ENCODE results near the gene ZNF598.

The ZNF598 gene

DNA sequence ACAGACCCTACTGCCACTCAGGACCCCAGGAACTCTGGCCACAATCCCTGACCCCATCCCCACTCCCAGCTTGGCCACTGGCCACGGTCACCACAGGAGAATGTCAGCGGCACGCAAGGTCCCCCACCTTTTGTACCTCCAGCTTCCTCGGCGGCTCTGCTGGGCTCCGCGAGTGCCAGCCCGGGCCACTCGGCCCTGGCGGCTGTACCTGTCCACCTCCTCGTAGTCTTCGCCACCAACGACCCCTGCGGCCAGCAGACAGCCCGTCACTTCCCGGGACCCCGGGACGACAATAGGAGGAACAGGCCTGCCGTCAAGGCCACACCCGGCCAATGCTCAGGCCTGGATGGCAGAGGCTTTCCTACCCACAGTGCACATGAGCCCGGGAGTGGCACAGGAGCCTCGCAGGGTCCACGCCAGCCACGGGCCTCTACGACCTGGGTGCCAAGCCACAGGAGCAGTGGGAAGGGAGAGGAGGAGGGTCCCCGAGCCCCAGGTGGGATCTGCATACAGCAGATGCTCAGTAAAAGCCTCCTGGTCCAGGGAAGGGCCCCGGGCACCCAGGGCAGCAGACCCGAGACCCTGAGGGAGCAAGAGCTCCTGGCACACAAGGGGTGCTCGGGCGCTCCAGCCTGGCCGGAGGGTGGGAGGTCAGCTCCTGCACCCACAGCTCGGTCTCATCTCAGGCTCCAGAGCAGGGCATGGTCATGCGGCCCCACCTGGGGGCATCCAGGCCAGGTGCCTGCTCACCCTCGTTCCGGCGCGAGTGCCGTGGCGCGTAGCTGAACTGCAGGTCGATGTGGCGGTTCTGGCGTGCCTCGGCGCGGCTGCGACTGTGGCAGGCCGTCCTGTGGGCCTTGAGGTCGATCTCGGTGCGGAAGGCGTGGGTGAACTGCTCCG is 7.9 kb downstream of the ZNF598 start:
- TF ChIP-seq, protein P1, sequence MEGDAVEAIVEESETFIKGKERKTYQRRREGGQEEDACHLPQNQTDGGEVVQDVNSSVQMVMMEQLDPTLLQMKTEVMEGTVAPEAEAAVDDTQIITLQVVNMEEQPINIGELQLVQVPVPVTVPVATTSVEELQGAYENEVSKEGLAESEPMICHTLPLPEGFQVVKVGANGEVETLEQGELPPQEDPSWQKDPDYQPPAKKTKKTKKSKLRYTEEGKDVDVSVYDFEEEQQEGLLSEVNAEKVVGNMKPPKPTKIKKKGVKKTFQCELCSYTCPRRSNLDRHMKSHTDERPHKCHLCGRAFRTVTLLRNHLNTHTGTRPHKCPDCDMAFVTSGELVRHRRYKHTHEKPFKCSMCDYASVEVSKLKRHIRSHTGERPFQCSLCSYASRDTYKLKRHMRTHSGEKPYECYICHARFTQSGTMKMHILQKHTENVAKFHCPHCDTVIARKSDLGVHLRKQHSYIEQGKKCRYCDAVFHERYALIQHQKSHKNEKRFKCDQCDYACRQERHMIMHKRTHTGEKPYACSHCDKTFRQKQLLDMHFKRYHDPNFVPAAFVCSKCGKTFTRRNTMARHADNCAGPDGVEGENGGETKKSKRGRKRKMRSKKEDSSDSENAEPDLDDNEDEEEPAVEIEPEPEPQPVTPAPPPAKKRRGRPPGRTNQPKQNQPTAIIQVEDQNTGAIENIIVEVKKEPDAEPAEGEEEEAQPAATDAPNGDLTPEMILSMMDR (IDR thresholded peaks at IDR 0.05; ENCODE audit: low read depth, low read length) = no peak
- no peak overlapping the region for H3K4me3 ChIP-seq (replicated peaks in 1 of 2; ENCODE audit: low read depth in 2 of 2, low read length in 2 of 2)
- no peak for DNase-seq (ENCODE audit: low read depth in 2 of 2)

GRCh38 chr16:2001035-2001434 is 8.6 kb downstream of the ZNF598 start:
- no peak for DNase-seq (ENCODE audit: low read depth in 2 of 2)
- H3K4me3 ChIP-seq (replicated peaks in 1 of 2; ENCODE audit: low read depth in 2 of 2, low read length in 2 of 2) = no peak overlapping the region
- TF ChIP-seq, protein P1 (IDR thresholded peaks at IDR 0.05; ENCODE audit: low read depth, low read length) = no peak

DNA sequence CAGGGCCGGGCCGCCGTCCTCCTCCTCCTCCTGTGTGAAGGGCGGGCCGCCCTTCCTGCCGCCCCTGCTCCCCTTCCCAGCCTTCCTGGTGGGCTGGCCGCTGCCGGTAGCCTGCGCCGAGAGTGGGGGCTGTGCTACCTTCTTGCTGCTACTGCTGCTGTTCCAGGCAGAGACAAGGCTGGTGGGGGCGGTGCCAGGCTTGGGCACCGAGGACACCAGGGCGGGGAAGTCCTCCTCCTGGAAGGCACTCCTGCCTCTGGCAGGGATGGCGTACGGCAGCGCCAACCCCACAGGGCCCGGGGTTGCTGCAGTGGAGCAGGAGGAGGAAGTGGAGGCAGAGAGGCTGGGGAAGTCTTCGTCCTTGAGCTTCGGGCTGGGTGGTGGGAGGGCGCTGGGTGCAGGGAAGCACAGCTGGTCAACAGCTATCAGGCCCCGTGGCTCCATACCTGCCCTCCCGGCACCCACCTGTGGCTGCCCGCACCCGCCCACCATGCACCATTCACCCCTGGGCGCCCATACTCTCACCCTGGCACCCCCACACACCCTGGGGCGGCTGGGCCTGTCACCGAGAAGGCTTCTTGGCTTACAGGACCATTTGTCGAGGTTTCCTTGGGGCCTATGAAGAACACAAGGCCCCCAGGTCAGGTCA is 9.6 kb downstream of the ZNF598 start:
- TF ChIP-seq, protein P1 (IDR thresholded peaks at IDR 0.05; ENCODE audit: low read depth, low read length) = no peak
- H3K4me3 ChIP-seq (replicated peaks in 1 of 2; ENCODE audit: low read depth in 2 of 2, low read length in 2 of 2) = no peak overlapping the region
- DNase-seq (ENCODE audit: low read depth in 2 of 2) = no peak

DNA sequence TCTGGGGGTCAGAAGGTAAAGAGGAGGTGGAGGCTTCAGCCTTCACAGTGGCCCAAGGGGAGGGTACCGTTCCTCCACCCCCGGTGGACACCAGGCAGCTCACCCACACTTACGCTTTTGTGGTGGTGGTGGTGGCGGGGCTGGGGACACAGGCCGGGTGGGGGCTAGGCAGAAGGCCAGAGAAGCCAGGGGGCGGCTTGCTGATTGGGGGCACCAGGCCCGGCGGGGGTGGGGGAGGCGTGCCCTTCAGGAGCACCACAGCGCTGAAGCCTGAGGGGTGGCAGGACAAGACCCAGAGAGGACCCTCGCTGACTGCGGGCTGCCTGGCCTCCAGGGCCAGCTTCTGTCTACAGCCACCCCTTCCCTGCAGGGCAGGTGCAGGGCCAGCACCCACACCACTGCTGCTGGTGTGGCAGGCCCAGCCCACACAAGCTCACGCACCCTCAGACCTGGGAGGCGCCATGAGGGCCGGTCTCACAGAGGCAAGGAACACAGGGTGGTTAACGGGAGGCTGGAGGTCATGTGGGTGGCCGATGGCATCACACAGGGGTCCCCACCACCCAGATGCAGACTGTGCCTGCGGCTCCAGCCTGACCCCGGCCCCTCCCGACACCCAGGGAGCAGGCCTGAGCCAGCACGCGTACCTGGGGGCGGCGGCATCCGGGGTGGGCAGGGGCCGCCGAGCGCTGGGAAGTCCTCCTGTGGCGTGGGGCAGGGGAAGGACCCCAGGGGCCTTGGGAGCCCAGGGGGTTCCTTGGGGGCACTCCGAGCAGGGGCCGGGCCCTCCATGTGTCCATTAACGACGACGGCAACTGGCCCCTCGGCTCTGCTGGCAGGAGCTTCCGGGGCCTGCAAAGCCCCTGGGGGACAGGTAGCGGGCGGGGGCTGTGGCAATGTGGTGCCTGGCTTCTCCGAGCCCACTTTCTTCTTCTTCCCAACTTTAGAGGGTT is 10.5 kb downstream of the ZNF598 start:
- DNase-seq (ENCODE audit: low read depth in 2 of 2) = no peak
- TF ChIP-seq, protein P1 (IDR thresholded peaks at IDR 0.05; ENCODE audit: low read depth, low read length) = no peak
- no peak overlapping the region for H3K4me3 ChIP-seq (replicated peaks in 1 of 2; ENCODE audit: low read depth in 2 of 2, low read length in 2 of 2)

DNA sequence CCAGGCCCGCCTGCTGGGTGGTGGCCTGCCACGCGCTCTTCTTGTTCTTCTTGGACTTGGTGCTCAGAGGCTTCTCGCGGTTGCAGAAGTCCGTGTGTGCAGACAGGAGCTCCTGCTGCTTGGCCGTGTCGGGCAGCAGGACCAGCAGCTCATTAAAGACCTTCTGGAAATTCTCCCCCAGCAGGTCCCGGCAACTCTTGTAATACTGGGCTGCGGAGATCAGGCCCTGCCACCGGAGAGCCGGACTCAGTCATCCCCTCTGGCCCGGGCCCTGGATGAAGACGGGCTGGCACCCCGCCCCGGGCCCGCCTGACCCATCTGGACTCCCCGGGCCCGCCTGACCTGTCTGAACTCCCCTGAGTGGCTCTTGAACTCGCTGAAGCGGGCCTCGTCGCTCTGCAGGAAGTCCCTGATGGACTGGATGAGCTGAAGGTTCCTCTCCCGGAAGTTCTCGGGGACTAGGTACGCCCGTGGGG is 11.2 kb downstream of the ZNF598 start:
- TF ChIP-seq, protein P1 (IDR thresholded peaks at IDR 0.05; ENCODE audit: low read depth, low read length) = no peak
- DNase-seq (ENCODE audit: low read depth in 2 of 2) = no peak
- no peak overlapping the region for H3K4me3 ChIP-seq (replicated peaks in 1 of 2; ENCODE audit: low read depth in 2 of 2, low read length in 2 of 2)
